LNCaP clone FGC (cell line): Measurements from ENCODE around the gene TGFA.

Experiments used
- DNase-seq: peaks from one replicate; pipeline ENCODE4 v3.0.0-alpha.2; 2011; ENCODE audit warnings: low read depth
- H3K4me3 ChIP-seq: 2 replicates; pipeline ENCODE4 v1.5.1; 2011; ENCODE audit warnings: mild to moderate bottlenecking, low read depth, low read length, control low read depth
- CTCF ChIP-seq: IDR thresholded peaks from 2 replicates; pipeline ENCODE4 v1.5.1; 2012; ENCODE audit warnings: mild to moderate bottlenecking; ENCODE audit not compliant: control insufficient read depth, insufficient read depth; ENCODE audit errors: extremely low read depth

The TGFA gene

DNA sequence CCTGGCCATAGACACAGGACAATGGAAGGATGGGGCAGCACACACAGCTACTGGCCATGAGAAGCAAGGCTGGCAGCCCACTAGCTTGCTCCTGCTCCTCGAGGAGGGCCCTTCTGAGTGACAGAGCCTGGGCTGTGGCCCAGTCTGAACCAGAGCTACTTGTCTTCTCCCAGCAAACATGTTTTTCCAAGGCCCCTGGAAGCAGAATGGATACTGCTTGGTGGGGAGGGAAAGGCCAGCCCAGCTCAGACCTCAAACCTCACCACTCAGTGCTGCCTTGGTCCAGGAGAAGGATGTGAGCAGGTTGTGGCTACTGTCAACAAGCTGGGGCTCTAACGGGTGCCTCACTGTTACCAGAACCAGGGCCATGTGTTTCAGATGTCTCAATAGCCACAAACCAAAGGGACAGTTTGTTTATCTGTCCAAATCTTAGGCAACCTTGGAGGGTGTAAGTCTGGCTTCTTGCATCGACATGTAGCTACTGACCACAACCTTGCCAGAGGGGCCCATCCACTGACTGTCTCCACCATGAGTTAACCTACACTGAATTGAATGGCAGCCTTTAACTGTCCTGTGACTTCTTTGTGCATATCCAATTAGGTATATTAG is 98.6 kb downstream of the TGFA start:
- no peak for DNase-seq
- no peak for TF ChIP-seq CTCF
- H3K4me3 ChIP-seq, result no peak overlapping the region

GRCh38 chr2:70450641-70451250 is 102.9 kb downstream of the TGFA start:
- H3K4me3 ChIP-seq, result no peak overlapping the region
- TF ChIP-seq CTCF, result no peak
- peak; percentile 38 for DNase-seq

- DNase-seq, result no peak
- TF ChIP-seq CTCF, result no peak
- H3K4me3 ChIP-seq, result no peak overlapping the region
These were observed 105.6 kb downstream of the TGFA start for GRCh38 chr2:70448041-70448440.

- no peak for DNase-seq
- H3K4me3 ChIP-seq, result no peak overlapping the region
- no peak for TF ChIP-seq CTCF
These were observed 109.9 kb downstream of the TGFA start for GRCh38 chr2:70443726-70444125.

DNA sequence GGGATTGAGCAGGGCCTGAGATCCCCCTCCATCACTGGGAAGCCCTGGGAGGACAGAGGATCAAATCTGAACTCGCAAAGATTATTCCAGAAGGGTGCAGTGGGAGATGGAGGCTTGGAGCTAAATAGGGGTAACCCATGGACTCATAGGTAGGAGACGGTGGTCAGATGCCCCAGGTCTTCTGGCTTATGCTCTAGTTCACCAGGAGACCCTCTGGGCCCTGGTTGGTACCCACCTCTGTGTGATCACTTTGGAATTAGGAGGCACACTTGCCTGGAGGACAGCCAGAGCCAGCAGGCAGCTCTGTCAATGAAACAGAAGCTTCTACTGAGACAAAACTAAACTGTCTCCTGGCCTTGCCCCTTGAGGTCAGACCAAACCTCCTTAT is 110.6 kb downstream of the TGFA start:
- DNase-seq, result no peak
- TF ChIP-seq CTCF, result no peak
- no peak overlapping the region for H3K4me3 ChIP-seq

DNA sequence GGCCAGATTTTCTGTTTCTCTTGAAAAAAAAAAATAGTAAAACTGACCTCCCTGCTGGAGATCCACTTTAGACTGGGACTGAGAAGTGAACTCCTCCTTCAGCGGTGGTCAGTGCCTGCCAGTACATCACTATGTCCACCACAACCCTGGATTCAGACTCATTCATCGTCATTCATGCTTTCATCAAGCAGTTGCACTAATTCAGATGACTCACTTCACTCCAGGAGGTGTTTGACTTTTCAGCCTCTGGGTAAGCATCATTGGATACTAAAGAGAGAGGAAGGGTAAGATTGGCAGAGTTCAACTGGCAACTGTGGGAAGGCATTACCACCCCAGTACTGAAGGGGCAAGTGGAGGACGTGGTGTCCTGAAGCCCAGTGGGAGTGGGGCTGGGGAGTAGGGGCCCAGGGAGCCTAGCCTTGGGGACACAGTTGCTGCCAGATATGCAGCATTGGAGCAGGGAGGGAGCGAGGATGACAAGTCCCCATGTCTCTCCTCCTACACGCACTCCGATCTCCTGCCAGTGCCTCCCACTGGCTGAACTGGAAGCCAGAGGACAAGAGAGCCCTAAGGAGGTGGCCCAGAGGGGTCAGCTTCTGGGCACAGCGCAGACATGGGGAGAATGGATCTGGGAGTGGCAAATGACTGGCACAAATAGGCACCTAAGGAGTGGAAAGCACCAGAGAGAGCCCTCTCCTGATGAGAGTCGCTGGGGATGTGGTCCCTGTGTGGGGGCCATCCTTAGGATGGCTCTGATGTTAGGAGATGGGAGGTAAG is 111.1 kb downstream of the TGFA start:
- TF ChIP-seq CTCF, result no peak
- no peak overlapping the region for H3K4me3 ChIP-seq
- no peak for DNase-seq
